CD4-positive, alpha-beta T cell (primary cell): ENCODE results near the gene CACNA2D4. TPM values are rescaled to one million over a fixed set of nuclear protein-coding genes. Genes with fewer than 3 reads are reported as not detected.

Experiments
- ATAC-seq: fragments of 200-7000 bp; cut with Tn5 transposase; one replicate; pipeline ENCODE4 v1.10.0; 2022; ENCODE audit warnings: mild to moderate bottlenecking; ENCODE audit not compliant: poor library complexity
- CTCF ChIA-PET: fragments of 350-600 bp; sonication (Branson Sonifier 250); formaldehyde crosslinking; loops from one replicate; lab custom pipeline; 2021; ENCODE audit warnings: antibody characterized with exemption, inconsistent platforms; lab: Charles Lee
- POLR2A ChIA-PET: fragments of 350-600 bp; sonication (Branson Sonifier 250); formaldehyde crosslinking; loops from one replicate; lab custom pipeline; 2021; ENCODE audit warnings: antibody characterized with exemption, inconsistent platforms; lab: Charles Lee
- DNase-seq, 14 experiments: peaks; one replicate each; pipeline ENCODE4 v3.0.0-alpha.2; 2013 to 2020; ENCODE audit warnings: mixed read lengths in 2 of 14
- H3K27ac ChIP-seq, 2 donors: one replicate each; pipeline versions ENCODE4 v1.5.1 to v1.7.0; 2013; ENCODE audit warnings: low read length in 2 of 2, low read depth in 1 of 2, mild to moderate bottlenecking in 1 of 2
- H3K27me3 ChIP-seq, 2 experiments: 1 replicate in 1 of 2; 2 replicates in 1 of 2; pipeline versions ENCODE4 v1.6.1 to v1.7.0; 2013; ENCODE audit warnings: low read length in 2 of 2, control low read depth in 1 of 2, mild to moderate bottlenecking in 1 of 2, moderate library complexity in 1 of 2; ENCODE audit not compliant: insufficient read depth in 2 of 2, control insufficient read depth in 1 of 2
- H3K36me3 ChIP-seq: one replicate; pipeline ENCODE4 v1.6.1; 2013; ENCODE audit warnings: low read length, control low read depth; ENCODE audit not compliant: insufficient read depth
- H3K4me1 ChIP-seq: one replicate; pipeline ENCODE4 v1.6.1; 2013; ENCODE audit warnings: low read length, control low read depth; ENCODE audit not compliant: insufficient read depth
- H3K4me3 ChIP-seq: one replicate; pipeline ENCODE4 v1.5.1; 2013; ENCODE audit warnings: mild to moderate bottlenecking, low read length, moderate library complexity
- H3K9me3 ChIP-seq, 2 experiments: 1 replicate in 1 of 2; 2 replicates in 1 of 2; pipeline versions ENCODE4 v1.6.1 to v1.7.0; 2013; ENCODE audit warnings: low read length in 2 of 2, mild to moderate bottlenecking in 2 of 2, control low read depth in 1 of 2, moderate library complexity in 1 of 2; ENCODE audit not compliant: control insufficient read depth in 1 of 2, insufficient read depth in 1 of 2
- H3K27ac Mint-ChIP-seq: one replicate; pipeline ENCODE4 v1.8.0; 2020; ENCODE audit warnings: mixed read lengths
- H3K27me3 Mint-ChIP-seq: one replicate; pipeline ENCODE4 v1.8.0; 2021; ENCODE audit warnings: mixed read lengths
- H3K36me3 Mint-ChIP-seq: one replicate; pipeline ENCODE4 v1.8.0; 2021; ENCODE audit warnings: low read depth, mixed read lengths
- H3K4me1 Mint-ChIP-seq: one replicate; pipeline ENCODE4 v1.8.0; 2021; ENCODE audit warnings: low read depth, mixed read lengths
- H3K4me3 Mint-ChIP-seq: one replicate; pipeline ENCODE4 v1.8.0; 2020; ENCODE audit warnings: mild to moderate bottlenecking, mixed read lengths
- H3K9me3 Mint-ChIP-seq: one replicate; pipeline ENCODE4 v1.8.0; 2020; ENCODE audit warnings: mixed read lengths
- intact Hi-C, 2 experiments: fragments of 100-400 bp; cut with DNase I in 1 of 2; cut with micrococcal nuclease in 1 of 2; formaldehyde crosslinking; loops; one replicate each; pipeline versions ENCODE4 v1.15.1 to v1.9.0; 2023 to 2025; cut with DNase I, micrococcal nuclease
- total RNA-seq, 174 experiments: library from RNA in 2 of 174; stranded (reverse) in 2 of 174; gene quantifications; one replicate each; pipeline ENCODE4 v1.2.3 and lab custom pipeline; 2021 to 2026
- TF ChIP-seq, protein P1 (sequence below): fragments of 200-600 bp; IDR thresholded peaks from one replicate; pipeline ENCODE4 v1.8.0; 2022; ENCODE audit warnings: antibody characterized with exemption, mild to moderate bottlenecking

CACNA2D4 gene
- total RNA-seq, 2 experiments from 2014 or later, result 10.5 to 11.3 TPM

DNA sequence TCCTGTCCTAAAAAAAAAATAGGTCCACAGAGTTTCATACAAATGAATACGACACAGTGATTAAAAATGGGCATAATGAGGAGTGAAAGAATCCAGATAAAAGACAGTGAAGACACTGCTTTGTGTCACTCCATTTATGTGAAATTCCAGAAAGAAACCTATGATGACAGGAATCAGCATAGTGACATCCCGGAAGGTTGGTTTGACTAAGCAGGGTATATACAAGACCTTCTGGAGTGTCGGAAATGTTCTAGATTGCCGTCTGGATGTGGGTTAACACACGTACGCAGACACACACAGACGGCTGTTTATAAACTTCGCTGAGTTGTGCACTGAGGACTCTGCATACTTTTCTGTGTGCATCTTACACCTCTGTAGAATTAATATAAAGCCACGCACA is 13.2 kb upstream of the CACNA2D4 start:
- Histone ChIP-seq H3K36me3 (no peaks in the 10 kb centered on the region), H3K27me3 (no peaks in the 10 kb centered on the region), H3K4me3 (no peak overlapping the region), H3K27ac (no peak overlapping the region), H3K4me1 (peaks cover 10% of the 10 kb centered on the region), H3K9me3 (no peaks in the 10 kb centered on the region)
- ATAC-seq (no peak), DNase-seq (no peak)
- no peak overlapping the region for H3K27ac Mint-ChIP-seq
- H3K27me3 Mint-ChIP-seq, result no peaks in the 10 kb centered on the region
- POLR2A ChIA-PET, result no interaction called here
- H3K4me1 Mint-ChIP-seq, result peaks cover 9% of the 10 kb centered on the region
- no peak overlapping the region for H3K4me3 Mint-ChIP-seq
- intact Hi-C loops, result no loop called here
- TF ChIP-seq, protein P1, sequence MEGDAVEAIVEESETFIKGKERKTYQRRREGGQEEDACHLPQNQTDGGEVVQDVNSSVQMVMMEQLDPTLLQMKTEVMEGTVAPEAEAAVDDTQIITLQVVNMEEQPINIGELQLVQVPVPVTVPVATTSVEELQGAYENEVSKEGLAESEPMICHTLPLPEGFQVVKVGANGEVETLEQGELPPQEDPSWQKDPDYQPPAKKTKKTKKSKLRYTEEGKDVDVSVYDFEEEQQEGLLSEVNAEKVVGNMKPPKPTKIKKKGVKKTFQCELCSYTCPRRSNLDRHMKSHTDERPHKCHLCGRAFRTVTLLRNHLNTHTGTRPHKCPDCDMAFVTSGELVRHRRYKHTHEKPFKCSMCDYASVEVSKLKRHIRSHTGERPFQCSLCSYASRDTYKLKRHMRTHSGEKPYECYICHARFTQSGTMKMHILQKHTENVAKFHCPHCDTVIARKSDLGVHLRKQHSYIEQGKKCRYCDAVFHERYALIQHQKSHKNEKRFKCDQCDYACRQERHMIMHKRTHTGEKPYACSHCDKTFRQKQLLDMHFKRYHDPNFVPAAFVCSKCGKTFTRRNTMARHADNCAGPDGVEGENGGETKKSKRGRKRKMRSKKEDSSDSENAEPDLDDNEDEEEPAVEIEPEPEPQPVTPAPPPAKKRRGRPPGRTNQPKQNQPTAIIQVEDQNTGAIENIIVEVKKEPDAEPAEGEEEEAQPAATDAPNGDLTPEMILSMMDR, result no peak
- H3K36me3 Mint-ChIP-seq, result no peaks in the 10 kb centered on the region
- H3K9me3 Mint-ChIP-seq, result no peaks in the 10 kb centered on the region
- CTCF ChIA-PET, result no interaction called here

DNA sequence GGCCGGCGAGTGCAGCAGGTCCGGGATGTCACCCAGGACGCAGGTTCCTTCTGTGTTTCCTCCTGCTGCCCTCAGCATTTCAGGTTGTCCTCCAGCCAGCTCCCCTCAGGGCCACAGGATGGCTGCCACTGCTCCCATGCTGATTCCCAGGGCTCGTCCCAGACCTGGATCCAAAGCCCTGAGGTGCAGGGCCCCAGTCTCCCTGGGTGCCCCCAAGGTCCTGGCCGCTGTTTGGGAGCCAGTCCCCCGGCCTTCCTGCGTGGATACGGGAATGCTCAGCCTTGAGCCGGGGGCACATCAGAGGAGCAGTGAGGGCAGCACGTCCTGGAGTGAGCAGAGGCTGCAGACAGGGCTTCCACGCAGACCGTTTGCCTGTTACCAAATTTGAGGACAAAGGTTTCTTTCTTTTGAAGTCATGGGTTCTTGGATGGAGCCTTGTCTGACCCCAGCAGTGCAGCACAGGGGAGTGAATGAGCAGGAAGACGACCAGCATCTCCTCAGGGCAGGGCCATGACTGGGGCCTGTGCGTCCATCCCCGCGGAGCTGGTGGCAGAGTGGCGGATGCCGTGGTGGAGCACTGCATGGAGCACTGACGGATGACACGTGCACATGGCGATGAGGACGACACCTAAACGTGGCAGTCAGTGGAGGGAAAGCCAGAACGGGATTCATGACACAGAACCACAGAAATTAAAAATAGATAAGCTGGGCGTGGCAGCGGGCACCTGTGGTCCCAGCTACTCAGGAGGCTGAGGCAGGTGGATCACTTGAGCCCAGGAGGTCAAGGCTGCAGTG is 12.5 kb upstream of the CACNA2D4 start:
- Mint-ChIP-seq H3K4me3 (no peak overlapping the region), H3K36me3 (no peaks in the 10 kb centered on the region), H3K9me3 (no peaks in the 10 kb centered on the region), H3K27me3 (no peaks in the 10 kb centered on the region), H3K27ac (no peak overlapping the region), H3K4me1 (peaks cover 9% of the 10 kb centered on the region)
- Histone ChIP-seq H3K27me3 (no peaks in the 10 kb centered on the region), H3K36me3 (no peaks in the 10 kb centered on the region), H3K9me3 (no peaks in the 10 kb centered on the region), H3K4me1 (peaks cover 10% of the 10 kb centered on the region), H3K4me3 (no peak overlapping the region), H3K27ac (no peak overlapping the region)
- ChIA-PET POLR2A (no interaction called here), CTCF (no interaction called here)
- no peak for DNase-seq
- intact Hi-C loops, result no loop called here
- ATAC-seq, result no peak
- TF ChIP-seq, protein P1, result no peak

DNA sequence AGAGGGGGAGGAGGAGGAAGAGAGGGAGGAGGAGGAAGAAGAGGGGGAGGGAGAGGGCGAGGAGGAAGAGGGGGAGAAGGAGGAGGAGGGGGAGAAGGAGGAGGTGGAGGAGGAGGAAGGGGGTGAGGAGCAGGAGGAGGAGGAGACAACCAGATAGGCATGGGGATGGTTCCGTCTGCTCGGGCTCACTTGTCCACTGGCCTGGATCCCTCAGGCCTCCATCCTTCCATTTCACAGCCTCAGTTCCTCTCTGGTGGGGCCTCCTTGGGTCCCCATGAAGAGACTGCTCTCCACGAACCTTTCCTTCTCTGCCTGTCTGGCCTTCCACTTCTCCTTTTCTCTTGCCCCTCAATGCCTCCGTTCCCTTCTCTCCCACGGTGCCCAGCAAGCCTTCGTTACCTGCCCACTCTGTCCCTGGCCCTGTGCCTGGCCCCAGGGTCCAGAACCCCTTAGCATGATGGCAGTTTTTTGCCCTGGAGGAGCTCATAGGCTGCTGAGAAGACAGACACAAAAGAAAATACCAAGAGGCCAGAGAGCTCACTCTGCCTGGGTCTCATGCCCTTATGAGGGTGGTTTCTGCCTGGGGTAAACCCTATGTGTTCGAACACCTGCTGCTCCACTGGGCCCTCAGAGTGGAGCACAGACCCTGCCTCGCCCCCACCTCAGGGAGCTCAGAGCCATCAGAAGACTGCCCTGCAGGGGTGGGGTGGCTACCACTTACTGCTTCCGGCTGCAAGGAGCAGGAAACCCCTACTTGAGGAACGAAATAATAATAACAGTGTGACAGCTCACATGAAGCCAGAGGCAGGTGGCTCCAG is 11.7 kb upstream of the CACNA2D4 start:
- Histone ChIP-seq H3K4me1 (peaks cover 15% of the 10 kb centered on the region), H3K36me3 (no peaks in the 10 kb centered on the region), H3K9me3 (no peaks in the 10 kb centered on the region), H3K27me3 (no peaks in the 10 kb centered on the region), H3K4me3 (no peak overlapping the region), H3K27ac (no peak overlapping the region)
- ATAC-seq, result no peak
- intact Hi-C loops, result no loop called here
- Mint-ChIP-seq H3K36me3 (no peaks in the 10 kb centered on the region), H3K27me3 (no peaks in the 10 kb centered on the region), H3K4me3 (no peak overlapping the region), H3K4me1 (peaks cover 10% of the 10 kb centered on the region), H3K9me3 (no peaks in the 10 kb centered on the region), H3K27ac (no peak overlapping the region)
- POLR2A ChIA-PET, result no interaction called here
- TF ChIP-seq, protein P1, result no peak
- no peak for DNase-seq
- CTCF ChIA-PET, result no interaction called here
